Type B pancreatic cell (in vitro differentiated cells): ENCODE results near the gene OSBP2. TPM values are rescaled to one million over a fixed set of nuclear protein-coding genes. Genes with fewer than 3 reads are reported as not detected.

Experiments
- DNase-seq: peaks from one replicate; pipeline ENCODE4 v3.0.0; 2021; ENCODE audit warnings: mixed read lengths; ENCODE audit not compliant: unreplicated experiment; ENCODE audit errors: extremely low spot score
- H3K27ac Mint-ChIP-seq: 2 replicates; pipeline ENCODE4 v1.8.0; 2021; ENCODE audit warnings: mild to moderate bottlenecking, mixed read lengths
- H3K27me3 Mint-ChIP-seq: 2 replicates; pipeline ENCODE4 v1.8.0; 2021; ENCODE audit warnings: mixed read lengths
- H3K36me3 Mint-ChIP-seq: 2 replicates; pipeline ENCODE4 v1.8.0; 2021; ENCODE audit warnings: mixed read lengths
- H3K4me1 Mint-ChIP-seq: one replicate; pipeline ENCODE4 v1.8.0; 2021; ENCODE audit warnings: mixed read lengths; ENCODE audit not compliant: unreplicated experiment
- H3K4me3 Mint-ChIP-seq: 2 replicates; pipeline ENCODE4 v1.8.0; 2021; ENCODE audit warnings: mild to moderate bottlenecking, mixed read lengths
- H3K9me3 Mint-ChIP-seq: 2 replicates; pipeline ENCODE4 v1.8.0; 2021; ENCODE audit warnings: mixed read lengths
- CTCF ChIP-seq: fragments of 200-600 bp; sonication (generic); conservative IDR thresholded peaks from 2 replicates; pipeline ENCODE4 v1.5.0; 2021; ENCODE audit warnings: antibody characterized with exemption, mild to moderate bottlenecking
- total RNA-seq: library from RNA; stranded (reverse); gene quantifications from 2 replicates; pipeline ENCODE4 v1.2.1, GENCODE V29; 2021; ENCODE audit warnings: low replicate concordance

Gene OSBP2
- total RNA-seq, 1 donor from 2014 or later, result 8.1 TPM

GRCh38 chr22:30806391-30806861, 111.8 kb downstream of the OSBP2 start:
- no peak for TF ChIP-seq CTCF
- DNase-seq, result no peak
- no peaks in the 10 kb centered on the region for H3K36me3 Mint-ChIP-seq
- H3K4me1 Mint-ChIP-seq, result no peaks in the 10 kb centered on the region
- no peak overlapping the region for H3K27ac Mint-ChIP-seq
- peaks cover 67% of the 10 kb centered on the region for H3K27me3 Mint-ChIP-seq
- no peak overlapping the region for H3K4me3 Mint-ChIP-seq
- H3K9me3 Mint-ChIP-seq, result no peaks in the 10 kb centered on the region

GRCh38 chr22:30809086-30809485, 114.4 kb downstream of the OSBP2 start:
- Mint-ChIP-seq H3K9me3 (no peaks in the 10 kb centered on the region), H3K4me3 (no peak overlapping the region), H3K27ac (no peak overlapping the region), H3K4me1 (no peaks in the 10 kb centered on the region), H3K36me3 (no peaks in the 10 kb centered on the region), H3K27me3 (peaks cover 42% of the 10 kb centered on the region)
- TF ChIP-seq CTCF, result no peak
- DNase-seq, result no peak

- H3K27ac Mint-ChIP-seq, result no peak overlapping the region
- no peak for TF ChIP-seq CTCF
- no peak overlapping the region for H3K4me3 Mint-ChIP-seq
- no peaks in the 10 kb centered on the region for H3K36me3 Mint-ChIP-seq
- peaks cover 32% of the 10 kb centered on the region for H3K27me3 Mint-ChIP-seq
- H3K4me1 Mint-ChIP-seq, result no peaks in the 10 kb centered on the region
- no peak for DNase-seq
- no peaks in the 10 kb centered on the region for H3K9me3 Mint-ChIP-seq
Measured at GRCh38 chr22:30810105-30810504, 115.4 kb downstream of the OSBP2 start.

GRCh38 chr22:30813936-30814335, 119.3 kb downstream of the OSBP2 start:
- H3K4me3 Mint-ChIP-seq, result no peak overlapping the region
- H3K27ac Mint-ChIP-seq, result no peak overlapping the region
- no peaks in the 10 kb centered on the region for H3K9me3 Mint-ChIP-seq
- H3K27me3 Mint-ChIP-seq, result peaks cover 18% of the 10 kb centered on the region
- no peaks in the 10 kb centered on the region for H3K4me1 Mint-ChIP-seq
- H3K36me3 Mint-ChIP-seq, result no peaks in the 10 kb centered on the region
- no peak for TF ChIP-seq CTCF
- no peak for DNase-seq

GRCh38 chr22:30816413-30816812, 121.7 kb downstream of the OSBP2 start:
- DNase-seq, result no peak
- H3K36me3 Mint-ChIP-seq, result no peaks in the 10 kb centered on the region
- no peak for TF ChIP-seq CTCF

GRCh38 chr22:30821381-30821780, 126.7 kb downstream of the OSBP2 start:
- DNase-seq, result no peak
- Mint-ChIP-seq H3K36me3 (no peaks in the 10 kb centered on the region), H3K4me3 (peak overlapping the region; percentile 61), H3K4me1 (no peaks in the 10 kb centered on the region), H3K27me3 (peaks cover 76% of the 10 kb centered on the region), H3K27ac (no peak overlapping the region), H3K9me3 (no peaks in the 10 kb centered on the region)
- no peak for TF ChIP-seq CTCF

More at GRCh38 chr22:30816413-30816812, 121.7 kb downstream of the OSBP2 start:
- Mint-ChIP-seq H3K27ac (no peak overlapping the region), H3K4me3 (no peak overlapping the region), H3K27me3 (peaks cover 31% of the 10 kb centered on the region), H3K9me3 (no peaks in the 10 kb centered on the region), H3K4me1 (no peaks in the 10 kb centered on the region)
